Measurements from ENCODE around the gene CHST15.

GRCh38 chr10:123993534-123994416 lies 99.6 kb downstream of the CHST15 start:
- TF ChIP-seq POLR2A (IDR thresholded peaks at IDR 0.05): no peak
- TF ChIP-seq CTCF (IDR thresholded peaks at IDR 0.05): no peak

Data from adrenal gland (tissue), 5 donors.